ENCODE results near the gene DNAH17. TPM values are rescaled to one million over a fixed set of nuclear protein-coding genes. Genes with fewer than 3 reads are reported as not detected.

Gene DNAH17
- polyA plus RNA-seq, 3 donors = 0.01 to 0.51 (median 0.11) TPM

GRCh38 chr17:78473951-78474613 lies 103.1 kb downstream of the DNAH17 start:
- Mint-ChIP-seq H3K4me1 (no peaks in the 10 kb centered on the region), H3K27me3 (ENCODE audit: low read depth in 3 of 3) (peaks cover 1 to 16% (median 7%) of the 10 kb centered on the region in 3 donors), H3K9me3 (peaks cover 0 to 9% (median 0%) of the 10 kb centered on the region in 7 donors), H3K27ac (no peak overlapping the region), H3K4me3 (no peak overlapping the region), H3K36me3 (no peaks in the 10 kb centered on the region)
- H3K4me2 ChIP-seq (replicated peaks; ENCODE audit: extremely low read depth, low read length, poor library complexity, severe bottlenecking) = no peak overlapping the region
- H3K27me3 ChIP-seq (ENCODE audit: control insufficient read depth in 2 of 2, insufficient read depth in 2 of 2, low read length in 2 of 2) = no peaks in the 10 kb centered on the region
- intact Hi-C loops (cut with micrococcal nuclease) = no loop called here
- 95% methylated on average over 10 of the region's 12 CpGs for WGBS (ENCODE audit: insufficient coverage)
- TF ChIP-seq, protein P1, sequence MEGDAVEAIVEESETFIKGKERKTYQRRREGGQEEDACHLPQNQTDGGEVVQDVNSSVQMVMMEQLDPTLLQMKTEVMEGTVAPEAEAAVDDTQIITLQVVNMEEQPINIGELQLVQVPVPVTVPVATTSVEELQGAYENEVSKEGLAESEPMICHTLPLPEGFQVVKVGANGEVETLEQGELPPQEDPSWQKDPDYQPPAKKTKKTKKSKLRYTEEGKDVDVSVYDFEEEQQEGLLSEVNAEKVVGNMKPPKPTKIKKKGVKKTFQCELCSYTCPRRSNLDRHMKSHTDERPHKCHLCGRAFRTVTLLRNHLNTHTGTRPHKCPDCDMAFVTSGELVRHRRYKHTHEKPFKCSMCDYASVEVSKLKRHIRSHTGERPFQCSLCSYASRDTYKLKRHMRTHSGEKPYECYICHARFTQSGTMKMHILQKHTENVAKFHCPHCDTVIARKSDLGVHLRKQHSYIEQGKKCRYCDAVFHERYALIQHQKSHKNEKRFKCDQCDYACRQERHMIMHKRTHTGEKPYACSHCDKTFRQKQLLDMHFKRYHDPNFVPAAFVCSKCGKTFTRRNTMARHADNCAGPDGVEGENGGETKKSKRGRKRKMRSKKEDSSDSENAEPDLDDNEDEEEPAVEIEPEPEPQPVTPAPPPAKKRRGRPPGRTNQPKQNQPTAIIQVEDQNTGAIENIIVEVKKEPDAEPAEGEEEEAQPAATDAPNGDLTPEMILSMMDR (IDR thresholded peaks at IDR 0.05) = no peak
- H3K9ac ChIP-seq (ENCODE audit: insufficient read depth, low read length, poor library complexity, severe bottlenecking) = no peak overlapping the region
- no peak overlapping the region for H2AFZ ChIP-seq (ENCODE audit: insufficient read depth, low read depth, low read length, poor library complexity, severe bottlenecking)
- H3K79me2 ChIP-seq (ENCODE audit: insufficient read depth, low read length) = no peaks in the 10 kb centered on the region
- H3K36me3 ChIP-seq (replicated peaks in 1 of 2; ENCODE audit: control insufficient read depth in 1 of 2, insufficient read depth in 2 of 2, low read length in 2 of 2) = no peaks in the 10 kb centered on the region
- no peak for DNase-seq
- H3K27ac ChIP-seq (ENCODE audit: low read depth in 1 of 2, low read length in 2 of 2) = no peak overlapping the region
- H3K9me3 ChIP-seq (replicated peaks in 1 of 2; ENCODE audit: control insufficient read depth in 1 of 2, insufficient read depth in 1 of 2, low read length in 2 of 2) = no peaks in the 10 kb centered on the region
- no peaks in the 10 kb centered on the region for H3K4me1 ChIP-seq (ENCODE audit: control insufficient read depth in 1 of 2, insufficient read depth in 2 of 2, low read length in 2 of 2)
- no peaks in the 10 kb centered on the region for H4K20me1 ChIP-seq (ENCODE audit: insufficient read depth, low read length)
- H3K4me3 ChIP-seq (replicated peaks in 1 of 3; ENCODE audit: low read depth in 2 of 3, low read length in 3 of 3) = no peak overlapping the region

DNA sequence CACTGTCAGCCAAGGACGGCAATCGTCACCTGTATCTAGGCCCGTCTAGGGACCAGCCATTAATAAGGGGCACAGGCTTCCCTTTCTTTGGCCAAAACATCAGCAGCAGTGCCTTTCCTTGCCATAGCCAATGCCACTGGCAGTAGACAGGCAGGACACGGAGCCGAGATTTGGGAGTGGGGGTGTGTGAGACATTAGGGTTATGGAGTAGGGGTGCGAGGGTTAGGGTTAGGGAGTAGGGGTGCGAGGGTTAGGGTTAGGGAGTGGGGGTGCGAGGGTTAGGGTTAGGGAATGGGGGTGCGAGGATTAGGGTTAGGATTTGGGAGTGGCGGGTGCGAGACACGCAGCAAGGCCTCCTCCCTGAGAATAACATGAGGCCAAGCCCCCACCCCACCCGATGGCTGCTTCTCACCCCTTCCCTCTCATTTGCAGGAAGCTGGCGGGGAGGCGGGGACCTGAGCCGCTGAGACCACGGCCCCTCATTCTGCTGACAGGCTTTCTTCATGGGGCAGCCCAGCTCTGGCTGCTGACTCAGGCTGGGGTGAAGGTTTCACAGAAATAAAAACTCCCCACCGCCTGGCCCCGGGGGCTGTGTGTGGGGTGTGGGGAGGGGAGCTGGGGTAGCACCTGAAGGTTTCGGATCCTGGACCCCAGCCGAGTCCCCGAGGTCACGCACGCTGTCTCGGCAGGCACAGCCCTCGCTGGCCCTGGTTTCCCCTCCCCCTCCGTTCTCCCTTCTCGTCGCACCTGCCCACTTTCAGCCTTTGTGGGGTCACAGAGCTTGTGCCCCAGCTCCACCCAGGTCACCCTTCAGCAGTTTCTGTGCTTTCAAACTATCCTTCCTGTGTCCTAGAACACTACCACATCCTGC lies 104.9 kb downstream of the DNAH17 start:
- H3K27me3 ChIP-seq (ENCODE audit: control insufficient read depth in 2 of 2, insufficient read depth in 2 of 2, low read length in 2 of 2) = no peaks in the 10 kb centered on the region
- peaks cover 1 to 16% (median 7%) of the 10 kb centered on the region in 3 donors for H3K27me3 Mint-ChIP-seq (ENCODE audit: low read depth in 3 of 3)
- H3K4me1 ChIP-seq (ENCODE audit: control insufficient read depth in 1 of 2, insufficient read depth in 2 of 2, low read length in 2 of 2) = no peaks in the 10 kb centered on the region
- H2AFZ ChIP-seq (ENCODE audit: insufficient read depth, low read depth, low read length, poor library complexity, severe bottlenecking) = no peak overlapping the region
- H4K20me1 ChIP-seq (ENCODE audit: insufficient read depth, low read length) = no peaks in the 10 kb centered on the region
- H3K79me2 ChIP-seq (ENCODE audit: insufficient read depth, low read length) = no peaks in the 10 kb centered on the region
- WGBS (ENCODE audit: insufficient coverage) = 83% methylated on average over 12 of the region's 29 CpGs
- peaks cover 0 to 12% (median 0%) of the 10 kb centered on the region in 7 donors for H3K9me3 Mint-ChIP-seq
- no peaks in the 10 kb centered on the region for H3K36me3 Mint-ChIP-seq
- H3K4me3 Mint-ChIP-seq = no peak overlapping the region
- no peaks in the 10 kb centered on the region for H3K4me1 Mint-ChIP-seq
- H3K27ac Mint-ChIP-seq = peak overlapping the region in 1 of 7 donors; percentile 50
- no peak overlapping the region for H3K9ac ChIP-seq (ENCODE audit: insufficient read depth, low read length, poor library complexity, severe bottlenecking)
- H3K9me3 ChIP-seq (replicated peaks in 1 of 2; ENCODE audit: control insufficient read depth in 1 of 2, insufficient read depth in 1 of 2, low read length in 2 of 2) = no peaks in the 10 kb centered on the region
- H3K4me2 ChIP-seq (replicated peaks; ENCODE audit: extremely low read depth, low read length, poor library complexity, severe bottlenecking) = no peak overlapping the region
- no peak overlapping the region for H3K4me3 ChIP-seq (replicated peaks in 1 of 3; ENCODE audit: low read depth in 2 of 3, low read length in 3 of 3)
- H3K36me3 ChIP-seq (replicated peaks in 1 of 2; ENCODE audit: control insufficient read depth in 1 of 2, insufficient read depth in 2 of 2, low read length in 2 of 2) = no peaks in the 10 kb centered on the region
- no peak overlapping the region for H3K27ac ChIP-seq (ENCODE audit: low read depth in 1 of 2, low read length in 2 of 2)
- intact Hi-C loops (cut with micrococcal nuclease) = no loop called here
- TF ChIP-seq, protein P1 (IDR thresholded peaks at IDR 0.05) = no peak
- no peak for DNase-seq

All from CD14-positive monocyte (primary cell).